GM19025 (cell line): Measurements from ENCODE around the gene NTNG1.
A peak's percentile ranks its signal among the peaks of the same experiment; 100 is the strongest.

Experiments used
- ATAC-seq: cut with Tn5 transposase; IDR thresholded peaks from one replicate; pipeline ENCODE4 v1.9.1; 2021; ENCODE audit warnings: mild to moderate bottlenecking, low read depth, moderate library complexity; ENCODE audit not compliant: unreplicated experiment

NTNG1 gene

DNA sequence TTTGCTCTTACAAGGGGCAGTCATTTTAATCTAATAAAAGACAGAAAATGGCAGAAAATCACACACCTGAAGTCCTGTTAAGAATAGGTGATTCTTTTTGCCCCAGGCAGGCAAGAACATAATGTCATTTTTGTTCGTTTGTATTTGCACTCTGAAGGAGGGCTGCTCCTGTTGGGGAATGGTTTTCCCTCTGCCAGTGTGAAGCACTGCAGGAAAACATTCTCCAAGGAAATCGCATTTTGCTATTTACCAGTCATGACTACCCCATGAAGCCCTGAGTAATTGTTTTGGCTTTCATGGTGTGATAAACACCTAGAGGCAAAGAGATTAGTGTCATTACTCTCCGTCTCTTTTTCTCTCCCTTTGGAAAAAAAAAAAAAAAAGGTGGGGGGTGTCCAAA is 345.5 kb downstream of the NTNG1 start:
- ATAC-seq, result no peak

DNA sequence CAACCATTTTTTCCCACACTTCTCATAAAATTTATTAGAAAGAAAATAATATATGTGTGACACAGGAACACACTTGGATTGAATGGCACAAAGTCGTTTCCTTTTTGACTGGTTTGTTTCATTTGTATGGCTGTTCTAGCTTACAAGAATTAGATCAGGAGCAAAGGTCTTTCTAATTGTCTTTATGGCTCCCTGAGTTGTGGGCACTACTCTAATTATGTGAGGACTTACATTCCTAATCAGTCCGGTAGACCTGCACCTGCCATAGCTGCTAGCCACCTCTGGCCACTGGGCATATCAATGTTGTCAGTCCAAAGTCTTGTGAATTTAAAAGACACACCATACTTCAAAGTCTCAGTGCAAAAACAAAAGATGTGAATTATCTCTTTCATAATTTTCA is 346.7 kb downstream of the NTNG1 start:
- ATAC-seq, result no peak

DNA sequence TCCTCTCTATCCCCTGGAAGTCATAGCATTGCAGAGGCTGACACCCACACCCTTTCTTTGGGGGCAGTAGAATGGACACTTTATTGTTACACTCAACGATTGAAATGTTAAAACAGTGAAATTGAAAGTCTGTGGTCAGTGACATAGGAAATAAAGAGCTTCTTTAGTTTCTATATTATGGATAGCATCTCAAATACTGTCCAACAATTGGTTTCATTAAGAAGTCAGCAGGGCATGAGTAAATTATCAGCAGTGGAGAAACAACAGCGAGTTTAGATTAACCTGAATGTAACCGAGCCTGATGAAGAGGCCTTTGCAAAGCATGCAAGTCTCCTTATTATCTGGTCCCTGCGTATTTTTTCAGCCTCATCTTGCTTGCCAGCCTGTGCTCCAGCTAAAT is 350.7 kb downstream of the NTNG1 start:
- no peak for ATAC-seq

DNA sequence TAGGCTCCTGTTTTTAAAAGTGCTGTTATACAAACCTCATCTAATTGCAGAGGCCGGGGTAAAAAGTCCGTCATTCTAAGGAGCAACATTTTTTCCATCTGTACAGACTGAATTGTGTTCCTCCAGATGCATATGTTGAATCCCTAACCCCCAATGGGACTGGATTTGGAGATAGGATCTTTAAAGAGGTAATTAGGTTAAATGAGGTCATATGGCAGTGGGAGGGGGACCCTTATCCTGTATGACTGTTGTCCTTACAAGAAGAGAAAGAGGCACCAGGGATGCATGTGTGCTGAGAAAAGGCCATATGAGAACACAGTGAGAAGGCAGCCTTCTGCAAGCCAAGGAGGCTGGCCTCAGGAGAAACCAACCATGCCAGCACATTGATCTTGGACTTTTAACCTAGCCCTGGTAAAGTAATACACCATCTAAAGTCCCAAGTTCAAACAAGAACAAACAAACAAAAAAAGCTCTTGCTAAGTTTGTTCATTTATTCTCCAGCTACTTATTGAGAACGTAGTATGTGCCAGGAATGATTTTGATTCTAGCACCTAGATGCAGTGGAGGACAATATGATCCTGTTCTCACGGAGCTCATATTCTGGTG is 352.4 kb downstream of the NTNG1 start:
- ATAC-seq, result no peak

DNA sequence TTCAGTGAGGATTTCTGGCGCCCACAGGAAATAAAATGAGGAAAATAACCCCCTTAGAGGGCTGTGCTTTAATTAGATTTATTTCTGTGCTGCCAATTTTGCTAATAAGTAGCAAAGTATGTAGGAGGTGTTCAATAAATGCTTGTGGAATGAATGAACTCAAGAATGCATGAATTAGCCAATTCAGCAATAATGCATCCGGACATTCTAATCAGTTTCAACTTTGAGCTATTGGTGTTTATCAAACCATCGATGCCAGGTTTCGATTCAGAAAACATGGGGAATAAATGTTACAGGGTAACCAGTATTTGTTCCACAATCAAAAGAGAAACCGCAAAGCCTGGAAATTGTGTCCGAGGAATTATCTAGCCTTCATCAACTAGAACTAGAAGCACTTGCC is 353.2 kb downstream of the NTNG1 start:
- no peak for ATAC-seq

DNA sequence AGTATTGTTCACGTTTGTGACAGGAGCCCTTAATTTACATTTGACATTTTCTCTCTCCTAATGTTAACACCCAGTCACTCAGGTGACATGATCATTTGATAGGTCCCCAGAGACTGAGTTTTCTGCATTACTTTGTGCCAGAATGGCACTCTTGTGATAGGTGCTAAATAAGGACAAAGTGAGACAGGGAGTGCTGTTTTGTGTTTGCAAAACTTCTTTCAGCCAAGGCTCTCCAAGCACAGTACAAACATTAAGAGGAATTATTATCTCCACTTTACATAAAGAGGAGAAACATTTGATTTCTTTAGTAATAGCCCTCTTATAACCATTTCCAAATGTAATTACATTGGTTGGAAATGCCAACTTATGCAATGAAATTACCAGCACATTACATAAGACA is 355.2 kb downstream of the NTNG1 start:
- ATAC-seq, result no peak

DNA sequence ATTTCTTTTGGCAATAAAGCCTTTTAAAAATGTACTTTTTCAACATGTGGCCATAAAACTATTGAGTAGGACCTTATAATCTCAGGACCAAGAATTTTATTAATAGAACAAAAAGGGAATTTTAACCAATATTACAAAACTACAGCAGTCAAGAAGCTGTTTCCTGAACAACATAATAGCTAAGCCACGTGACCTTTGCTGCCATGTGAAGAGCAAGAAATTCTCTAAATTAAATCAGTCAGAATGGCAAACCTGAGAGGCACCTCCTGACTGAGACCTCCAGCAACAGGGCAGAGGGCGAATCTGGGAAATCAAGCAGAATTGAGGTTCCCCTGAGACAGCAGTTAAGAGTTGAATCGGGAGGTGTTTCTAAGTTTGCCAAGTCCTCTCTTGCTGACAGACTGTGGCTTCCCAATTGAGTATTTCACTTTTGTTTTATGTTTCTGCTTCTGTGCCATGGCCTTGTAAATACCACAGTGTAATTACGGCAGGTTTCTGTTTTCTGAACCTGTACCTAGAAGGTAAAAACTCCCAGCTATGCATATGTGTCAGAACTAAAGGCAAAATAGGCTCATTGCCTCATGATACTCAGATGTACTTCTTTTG is 358.4 kb downstream of the NTNG1 start:
- ATAC-seq, result peak; percentile 99

DNA sequence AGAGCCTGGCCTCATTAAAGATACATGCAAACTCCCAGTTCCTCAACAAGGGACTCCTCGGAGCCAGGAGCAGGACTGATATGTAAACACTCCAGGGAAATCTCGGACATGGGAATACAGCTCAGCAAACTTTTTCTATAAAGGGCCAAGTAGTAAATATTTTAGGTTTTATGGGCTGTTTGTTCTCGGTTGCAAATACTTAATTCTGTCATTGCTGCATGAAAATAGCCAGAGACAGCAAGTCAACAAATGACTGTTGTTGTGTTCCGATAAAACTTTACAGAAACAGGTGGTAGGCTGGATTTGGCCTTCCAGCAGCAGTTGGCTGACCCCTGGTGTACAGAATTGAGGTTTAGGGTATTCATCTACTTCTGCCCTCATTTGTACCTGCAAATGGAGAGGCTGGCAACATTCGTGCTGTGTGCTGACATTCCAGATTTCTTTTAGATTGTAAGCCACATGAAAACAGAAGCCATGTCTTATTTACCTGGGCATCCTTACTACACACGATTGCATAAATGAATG is 360.3 kb downstream of the NTNG1 start:
- ATAC-seq, result no peak

DNA sequence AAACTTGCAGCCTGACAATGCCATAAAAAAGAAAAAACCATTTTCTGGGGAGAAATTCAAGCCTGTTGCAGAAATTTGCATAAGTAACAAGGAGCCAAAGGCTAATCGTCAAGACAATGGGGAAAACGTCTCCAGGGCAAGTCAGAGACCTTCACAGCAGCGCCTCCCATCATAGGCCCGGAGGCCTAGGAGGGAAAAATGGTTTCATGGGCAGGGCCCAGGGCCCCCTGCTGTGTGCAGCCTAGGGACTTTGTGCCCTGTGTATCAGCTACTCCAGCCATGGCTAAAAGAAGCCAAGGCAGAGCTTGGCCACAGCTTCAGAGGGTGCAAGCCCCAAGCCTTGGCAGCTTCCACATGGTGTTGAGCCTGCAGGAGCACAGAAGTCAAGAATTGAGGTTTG is 369.5 kb downstream of the NTNG1 start:
- ATAC-seq, result no peak

DNA sequence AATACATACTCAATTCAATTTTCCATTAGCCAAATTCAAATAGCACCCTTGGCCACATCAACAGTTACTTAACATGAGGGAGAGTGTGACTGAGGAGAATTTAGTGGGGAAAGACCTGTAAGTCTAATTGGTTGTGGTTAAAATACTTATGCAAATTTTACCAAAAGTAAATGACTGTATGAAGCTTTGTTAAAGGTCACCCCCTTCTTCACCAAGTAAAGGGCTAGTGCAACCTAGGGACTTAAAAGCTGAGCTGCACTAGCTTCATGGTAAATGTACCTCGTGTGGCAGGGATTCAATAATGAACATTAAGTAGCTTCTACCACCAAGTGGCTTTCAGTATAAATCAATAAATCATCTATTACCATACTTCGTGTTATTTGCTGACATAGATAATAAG is 372.0 kb downstream of the NTNG1 start:
- no peak for ATAC-seq

DNA sequence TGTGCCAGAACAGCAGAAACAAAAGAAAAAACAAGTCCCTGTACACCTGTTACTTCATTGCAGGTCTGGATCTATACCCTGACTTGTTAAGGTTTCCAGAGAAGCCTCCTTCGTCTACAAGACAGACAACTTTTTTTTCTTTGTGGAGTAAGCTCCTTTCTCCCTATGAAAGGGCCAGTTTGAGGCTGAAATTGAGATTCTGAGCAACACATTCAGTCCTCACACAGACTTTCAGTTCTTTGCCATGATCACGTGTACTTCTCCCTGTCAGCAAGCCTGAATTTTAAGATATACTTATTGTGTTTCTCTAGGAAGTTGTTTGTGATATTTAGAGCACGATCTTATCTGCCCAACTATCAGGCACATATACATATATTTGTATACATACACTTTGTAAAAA is 374.0 kb downstream of the NTNG1 start:
- no peak for ATAC-seq

DNA sequence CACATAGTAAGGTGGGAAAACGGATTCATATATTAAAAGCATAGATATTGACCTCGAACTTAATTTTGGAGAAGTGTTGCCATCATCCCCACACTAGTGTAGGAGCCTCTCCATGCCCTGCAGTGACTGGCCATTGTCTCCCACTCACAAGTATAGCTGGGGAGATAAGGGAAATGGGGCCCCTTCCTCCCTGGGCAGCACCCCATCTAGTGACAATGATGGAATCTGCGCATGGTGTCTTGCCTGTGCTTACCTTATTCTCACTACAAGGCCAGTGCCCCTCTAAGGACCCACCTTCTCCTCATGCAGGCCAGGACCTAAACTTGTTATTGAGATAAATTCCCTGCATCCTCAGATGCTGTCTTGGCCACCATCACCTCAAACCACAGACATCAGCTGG is 374.9 kb downstream of the NTNG1 start:
- ATAC-seq, result no peak

DNA sequence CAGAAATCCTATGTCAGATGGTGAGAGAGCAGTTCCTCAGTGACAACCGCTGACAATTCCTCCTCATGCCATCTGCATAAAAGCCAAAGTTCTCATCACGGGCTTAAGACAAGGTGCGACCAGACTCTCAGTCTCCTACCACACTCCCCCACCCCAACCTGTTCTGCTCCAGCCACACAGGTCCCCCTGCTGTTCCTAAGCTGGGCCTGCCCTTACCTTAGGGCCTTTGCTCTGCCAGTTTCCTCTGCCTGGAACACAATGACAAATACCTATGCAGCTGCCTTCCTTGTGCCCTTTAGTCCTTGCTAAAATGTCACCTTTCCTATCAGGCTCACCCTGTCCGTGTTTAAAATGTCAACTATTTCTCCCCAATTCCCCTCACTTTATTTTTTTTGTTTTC is 382.2 kb downstream of the NTNG1 start:
- ATAC-seq, result no peak

DNA sequence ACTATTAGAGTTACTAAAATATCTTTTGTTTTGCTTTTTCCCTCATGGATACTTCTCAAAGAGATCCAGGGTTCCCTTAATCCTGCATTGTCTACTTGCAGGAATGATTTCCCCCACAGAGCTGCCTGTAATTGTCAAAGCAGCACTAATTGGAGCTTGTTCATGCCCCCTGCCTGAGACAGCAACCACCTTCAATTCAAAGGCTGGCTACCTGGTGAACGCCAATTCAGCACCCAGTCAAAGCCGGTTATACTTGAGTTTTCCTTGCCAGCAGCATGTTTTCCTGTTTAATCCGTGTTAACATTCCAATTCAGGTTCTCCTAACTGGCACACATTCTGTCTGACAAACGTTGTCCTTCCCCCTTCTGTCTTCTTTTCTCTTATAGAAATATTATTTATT is 382.9 kb downstream of the NTNG1 start:
- ATAC-seq, result no peak

DNA sequence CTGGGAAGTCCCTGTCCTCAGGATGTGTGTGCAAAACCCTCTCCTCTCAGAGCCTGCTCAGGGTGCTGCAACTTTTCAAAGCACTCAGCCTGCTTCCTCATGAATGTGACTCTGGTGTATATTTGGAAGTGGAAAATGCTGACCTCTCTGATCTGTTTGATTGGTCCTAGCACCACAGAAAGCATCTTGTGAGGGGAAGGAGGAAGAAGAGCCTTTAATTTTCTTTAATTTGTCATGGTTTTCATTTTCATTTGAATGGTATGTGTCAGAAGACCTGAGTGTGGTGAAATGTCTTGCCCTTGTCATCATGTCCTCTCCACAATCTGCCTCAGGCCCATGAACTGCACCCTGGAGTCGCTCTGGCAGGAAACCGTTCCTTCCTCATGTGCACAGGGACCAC is 383.5 kb downstream of the NTNG1 start:
- ATAC-seq, result no peak

DNA sequence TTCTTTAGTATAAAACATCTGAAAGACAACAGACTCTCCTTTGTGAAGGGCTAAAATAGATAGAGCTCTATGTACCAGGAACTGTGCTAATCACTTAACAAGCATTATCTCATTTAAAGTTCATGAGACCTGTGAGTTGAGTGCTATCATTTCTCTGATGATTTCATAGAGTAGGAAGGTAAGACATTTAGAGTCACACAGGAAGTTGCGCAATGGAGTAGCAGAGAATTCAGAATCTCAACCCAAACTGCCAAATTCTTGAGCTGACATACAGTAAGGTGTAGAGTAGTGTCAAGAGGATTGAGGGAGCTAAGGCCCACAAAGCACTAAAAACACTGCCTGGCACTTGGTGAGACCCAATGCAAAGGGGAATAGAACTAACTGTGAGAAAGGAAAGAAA is 384.3 kb downstream of the NTNG1 start:
- no peak for ATAC-seq

DNA sequence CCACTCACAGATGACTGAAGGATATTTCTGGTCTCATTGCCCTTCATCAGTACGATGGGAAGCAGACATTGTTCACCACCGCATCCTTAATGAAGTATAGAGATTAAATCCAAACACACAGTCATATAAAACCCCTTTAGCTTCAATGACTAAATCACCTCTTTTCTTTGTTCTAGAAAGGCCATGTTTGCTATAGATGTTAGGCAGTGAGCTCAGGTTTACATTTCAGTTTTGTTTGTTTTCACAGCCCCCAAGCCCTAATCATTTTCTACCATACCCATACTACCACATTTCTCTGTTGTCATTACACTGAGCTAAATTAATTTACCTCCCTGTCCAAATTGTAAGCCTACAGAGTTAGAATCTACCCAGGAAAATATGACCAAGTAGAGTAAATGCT is 385.1 kb downstream of the NTNG1 start:
- ATAC-seq, result no peak

DNA sequence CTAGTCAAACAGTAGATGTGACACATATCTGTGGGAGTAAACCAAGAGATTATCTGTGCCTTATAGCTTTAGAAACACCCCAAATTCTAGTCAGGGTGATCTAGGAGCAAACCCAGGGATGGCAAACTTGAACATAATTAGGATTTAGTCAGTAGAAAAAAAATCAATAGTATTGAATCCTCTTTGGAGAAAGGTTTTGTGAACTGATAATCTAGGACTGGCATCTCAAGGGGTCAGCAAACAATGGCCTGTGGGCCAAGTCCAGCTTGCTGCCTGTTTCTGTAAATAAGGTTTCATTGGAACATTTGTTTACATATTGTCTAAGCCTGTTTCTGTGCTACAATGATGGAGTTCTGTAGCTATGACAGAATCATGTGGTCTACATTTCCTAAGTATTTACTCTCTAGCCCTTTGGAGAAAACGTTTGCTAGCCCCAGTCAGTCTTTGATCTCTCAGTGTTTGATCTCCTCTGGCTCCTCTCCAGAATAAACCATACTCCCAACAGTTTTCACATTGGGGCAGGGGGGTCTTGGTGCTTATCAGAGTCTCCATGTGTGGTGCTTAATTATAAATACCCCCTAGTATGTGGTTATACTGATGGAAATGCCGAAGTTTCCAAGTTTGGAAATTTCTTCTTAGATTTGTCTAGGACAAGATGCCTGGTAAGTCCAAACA is 385.8 kb downstream of the NTNG1 start:
- no peak for ATAC-seq

DNA sequence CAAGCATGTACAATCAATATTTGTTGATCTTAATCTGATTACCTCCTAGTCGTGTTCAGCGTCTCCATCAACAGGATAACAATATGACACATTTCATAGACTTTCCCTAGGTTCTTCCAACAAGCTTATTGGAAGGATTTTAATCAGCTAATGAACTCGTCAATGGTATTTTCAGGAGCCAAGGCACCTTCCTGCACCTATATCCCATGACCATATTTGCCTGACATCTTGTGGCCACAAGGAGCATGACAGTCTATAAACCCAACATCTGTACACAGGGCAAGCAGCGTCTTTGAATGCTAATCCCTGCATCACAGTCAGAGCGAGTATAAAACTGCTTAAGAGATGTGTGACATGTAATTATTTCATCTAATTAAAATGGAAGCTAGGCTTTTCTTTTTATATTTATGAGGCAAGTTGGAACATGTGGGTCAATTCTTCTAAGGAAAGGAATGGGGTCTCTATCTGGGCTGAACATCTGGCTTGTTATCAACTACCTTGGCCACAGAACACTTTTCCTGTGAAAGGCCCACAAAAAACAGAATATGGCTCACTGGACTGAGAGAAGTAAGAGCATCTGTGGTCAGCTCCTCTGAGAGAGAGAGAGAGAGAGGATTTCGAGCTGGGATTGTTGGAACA is 388.8 kb downstream of the NTNG1 start:
- peak; percentile 97 for ATAC-seq

DNA sequence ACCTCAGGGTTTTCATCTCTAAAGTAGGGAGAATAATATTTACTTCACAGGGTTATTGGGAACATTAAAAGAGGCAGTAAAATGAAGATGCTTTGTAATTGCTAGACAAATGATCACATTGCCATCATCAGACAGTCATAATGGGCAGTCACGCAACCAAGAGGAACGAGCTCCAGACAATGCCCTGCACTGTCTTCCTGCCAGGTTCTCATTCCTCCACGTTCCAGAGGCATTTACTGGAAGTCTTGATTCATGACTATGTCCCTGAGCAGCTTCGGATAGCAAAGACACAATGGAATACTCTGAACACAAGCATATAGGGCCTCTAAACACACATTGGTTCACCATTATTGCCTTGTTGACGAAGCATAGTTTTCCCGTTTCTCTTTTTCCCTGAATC is 389.7 kb downstream of the NTNG1 start:
- ATAC-seq, result no peak

DNA sequence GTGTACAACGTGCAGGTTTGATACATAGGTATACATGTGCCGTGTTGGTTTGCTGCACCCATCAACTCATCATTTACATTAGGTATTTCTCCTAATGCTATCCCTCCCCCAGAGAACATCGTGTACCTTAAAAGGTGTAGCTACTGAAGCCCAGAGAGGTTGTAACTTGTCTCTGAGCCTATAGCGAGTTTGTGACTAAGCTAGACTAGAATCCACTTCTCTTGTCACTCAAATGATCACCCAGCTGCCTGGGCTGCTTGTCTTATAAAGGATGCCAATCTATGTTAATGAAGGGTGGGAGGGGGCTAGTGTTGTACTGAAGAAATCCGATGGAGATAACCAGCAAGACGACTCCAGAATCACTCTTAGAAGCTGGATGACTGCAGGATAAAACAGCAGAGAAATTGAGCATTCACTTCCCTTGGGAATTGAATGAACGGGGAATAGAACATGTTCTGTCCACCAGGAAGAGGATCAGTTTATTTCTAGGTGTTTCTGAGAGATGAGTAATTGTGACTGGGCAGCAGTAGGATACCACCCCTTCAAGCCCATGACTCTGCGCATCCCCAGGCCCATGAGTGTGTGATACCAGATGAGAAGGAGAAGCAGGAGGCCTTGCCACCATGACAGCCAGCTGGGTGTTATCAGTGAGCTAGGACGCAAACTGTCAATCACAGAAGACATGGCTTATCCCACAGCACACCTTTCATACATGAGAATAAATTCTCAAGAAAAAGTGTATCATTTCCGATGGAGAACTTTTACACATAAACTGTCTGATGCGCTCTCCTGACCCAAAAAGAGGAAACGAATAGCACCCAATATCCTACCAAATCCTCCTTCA is 390.4 kb downstream of the NTNG1 start:
- no peak for ATAC-seq
